Aorta (tissue), 5 donors: Measurements from ENCODE around the gene PHF11. TPM values are rescaled to one million over a fixed set of nuclear protein-coding genes. Genes with fewer than 3 reads are reported as not detected.

Source experiments
- ATAC-seq: fragments of 200-7000 bp; cut with Tn5 transposase; one replicate; pipeline ENCODE4 v1.9.1; 2022; ENCODE audit warnings: moderate library complexity; ENCODE audit not compliant: low FRiP score
- DNase-seq, 2 donors: peaks; one replicate each; pipeline ENCODE4 v3.0.0-alpha.2; 2020
- H3K27ac ChIP-seq, 2 donors: one replicate each; pipeline ENCODE4 v1.5.1; 2013; ENCODE audit warnings: low read length in 2 of 2, mild to moderate bottlenecking in 2 of 2, moderate library complexity in 2 of 2, control low read depth in 1 of 2, inconsistent platforms in 1 of 2, low read depth in 1 of 2
- H3K27me3 ChIP-seq, 2 donors: one replicate each; pipeline ENCODE4 v1.6.1; 2013; ENCODE audit warnings: control low read depth in 1 of 2, low read length in 1 of 2, mild to moderate bottlenecking in 1 of 2, moderate library complexity in 1 of 2; ENCODE audit not compliant: insufficient read depth in 2 of 2, control insufficient read depth in 1 of 2
- H3K36me3 ChIP-seq, 2 donors: one replicate each; pipeline ENCODE4 v1.6.1; 2013; ENCODE audit warnings: control low read depth in 1 of 2, low read length in 1 of 2, mild to moderate bottlenecking in 1 of 2; ENCODE audit not compliant: insufficient read depth in 2 of 2, control insufficient read depth in 1 of 2
- H3K4me1 ChIP-seq, 2 donors: one replicate each; pipeline ENCODE4 v1.6.1; 2013; ENCODE audit warnings: low read length in 2 of 2, control low read depth in 1 of 2, mild to moderate bottlenecking in 1 of 2, moderate library complexity in 1 of 2; ENCODE audit not compliant: insufficient read depth in 2 of 2, control insufficient read depth in 1 of 2
- H3K4me3 ChIP-seq, 2 donors: one replicate each; pipeline ENCODE4 v1.5.1; 2013; ENCODE audit warnings: low read length in 2 of 2, control low read depth in 1 of 2, mild to moderate bottlenecking in 1 of 2
- H3K9me3 ChIP-seq: one replicate; pipeline ENCODE4 v1.6.1; 2013; ENCODE audit warnings: mild to moderate bottlenecking, low read length; ENCODE audit not compliant: control insufficient read depth
- WGBS, 2 donors: extraction: QIAGEN DNeasy Blood & Tissue Kit; methylation state at CpG; one replicate each; pipeline ENCODE4 v1.1.7; 2013; 5-methylcytosine and 5-hydroxymethylcytosine counted together
- intact Hi-C, 2 donors: fragments of 100-400 bp; cut with DNase I; formaldehyde crosslinking; loops; one replicate each; pipeline versions ENCODE4 v1.14.2 to v1.15.0; 2022
- polyA plus RNA-seq, 2 donors: library from polyadenylated mRNA; stranded (reverse); fragments of 200-250 nt; gene quantifications; one replicate each; pipeline ENCODE4 v1.2.3, GENCODE V29; 2013
- total RNA-seq, 2 donors: library from RNA; stranded (reverse); fragmentation: NEBNext Ultra II Directional; extraction: Animal tissue kit (Norgen Biotek cat#: 25700); gene quantifications; one replicate each; pipeline ENCODE4 v1.2.1, GENCODE V29; 2021
- donor health status: healthy with polysubstance abuse.
- donor health status: Bipolar disorder and iron deficiency.
- donor health status: DM: no; HTN: no; CAD: no.
- donor health status: DM: no; HTN: no; CAD: no.
- donor health status: DM: yes; HTN: yes; CAD: no.

The PHF11 gene
- total and polyA plus RNA-seq, 4 donors = 29.9 to 96.7 (median 65.2) TPM

DNA sequence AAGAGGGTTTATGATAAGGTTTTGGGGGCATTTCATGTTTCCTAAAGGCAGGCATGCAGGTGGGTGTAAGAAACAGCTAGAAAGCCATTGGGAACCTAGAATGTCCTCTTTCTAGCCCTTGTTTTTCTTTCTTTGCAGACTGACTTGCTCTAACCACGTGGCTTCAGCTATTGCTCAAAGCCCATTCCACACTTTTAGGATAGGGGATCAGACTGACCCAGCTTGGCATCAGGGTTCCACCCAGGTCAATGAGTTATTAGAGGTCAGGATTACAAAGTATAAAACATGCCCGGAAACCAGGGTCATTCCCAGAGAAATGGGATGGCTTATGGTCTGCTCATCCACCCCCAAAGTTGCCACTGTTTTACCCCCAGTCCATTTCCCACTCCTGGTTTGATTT, 16.8 kb downstream of the PHF11 start:
- Histone ChIP-seq H3K36me3 (peaks cover 0 to 11% of the 10 kb centered on the region in 2 donors), H3K4me3 (no peak overlapping the region), H3K27me3 (no peaks in the 10 kb centered on the region), H3K9me3 (no peaks in the 10 kb centered on the region), H3K4me1 (no peaks in the 10 kb centered on the region), H3K27ac (no peak overlapping the region)
- intact Hi-C loops = no loop called here
- 86 to 92% methylated on average over 2 of the region's 2 CpGs for WGBS, 2 donors
- DNase-seq = no peak
- ATAC-seq = no peak

DNA sequence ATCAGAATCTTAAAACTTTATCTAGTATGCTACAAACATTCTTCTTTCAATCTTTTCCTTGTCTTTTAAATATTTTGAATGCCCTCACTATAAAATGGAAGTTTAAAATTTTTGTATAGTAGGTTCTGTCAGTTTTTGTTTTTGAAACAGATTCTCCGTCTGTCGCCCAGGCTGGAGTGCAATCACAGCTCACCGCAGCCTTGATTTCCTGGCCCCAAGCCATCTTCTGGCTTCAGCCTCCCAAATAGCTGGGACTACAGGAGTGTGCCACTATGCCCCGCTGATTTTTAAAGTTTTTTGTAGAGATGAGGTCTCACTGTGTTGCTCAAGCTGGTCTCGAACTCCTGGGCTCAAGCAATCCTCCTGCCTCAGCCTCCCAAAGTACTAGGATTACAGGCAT, 20.7 kb downstream of the PHF11 start:
- Histone ChIP-seq H3K27me3 (no peaks in the 10 kb centered on the region), H3K36me3 (peaks cover 0 to 11% of the 10 kb centered on the region in 2 donors), H3K27ac (no peak overlapping the region), H3K9me3 (no peaks in the 10 kb centered on the region), H3K4me1 (no peaks in the 10 kb centered on the region), H3K4me3 (no peak overlapping the region)
- 21 to 36% methylated on average over 5 of the region's 5 CpGs for WGBS, 2 donors
- DNase-seq (no peak), ATAC-seq (no peak)
- intact Hi-C loops = no loop called here

DNA sequence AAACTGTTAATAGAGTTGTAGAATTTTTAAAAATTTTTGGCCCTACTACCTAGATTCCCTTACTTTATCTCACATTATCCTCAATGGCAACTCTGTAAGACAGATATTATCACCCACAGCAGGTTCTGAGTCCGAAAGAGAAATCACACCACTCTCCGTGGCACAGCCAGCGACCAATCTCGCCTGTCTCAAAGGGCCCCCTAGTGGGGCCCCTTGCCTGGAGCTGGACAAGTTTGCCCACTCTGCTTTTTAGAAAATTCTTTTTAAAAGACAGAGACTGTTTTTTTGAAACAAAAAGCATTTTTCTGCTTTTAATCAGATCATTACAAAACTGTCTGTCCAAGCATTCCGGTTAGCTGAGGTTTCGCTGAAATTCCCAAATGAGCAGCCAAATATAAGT, 21.7 kb downstream of the PHF11 start:
- intact Hi-C loops = no loop called here
- no peak overlapping the region for H3K27ac ChIP-seq
- H3K27me3 ChIP-seq = no peaks in the 10 kb centered on the region
- H3K4me3 ChIP-seq = no peak overlapping the region
- no peaks in the 10 kb centered on the region for H3K4me1 ChIP-seq
- H3K36me3 ChIP-seq = peaks cover 0 to 11% of the 10 kb centered on the region in 2 donors
- ATAC-seq (no peak), DNase-seq (no peak)
- WGBS, 2 donors = 86% methylated on average over 6 of the region's 6 CpGs
- no peaks in the 10 kb centered on the region for H3K9me3 ChIP-seq

DNA sequence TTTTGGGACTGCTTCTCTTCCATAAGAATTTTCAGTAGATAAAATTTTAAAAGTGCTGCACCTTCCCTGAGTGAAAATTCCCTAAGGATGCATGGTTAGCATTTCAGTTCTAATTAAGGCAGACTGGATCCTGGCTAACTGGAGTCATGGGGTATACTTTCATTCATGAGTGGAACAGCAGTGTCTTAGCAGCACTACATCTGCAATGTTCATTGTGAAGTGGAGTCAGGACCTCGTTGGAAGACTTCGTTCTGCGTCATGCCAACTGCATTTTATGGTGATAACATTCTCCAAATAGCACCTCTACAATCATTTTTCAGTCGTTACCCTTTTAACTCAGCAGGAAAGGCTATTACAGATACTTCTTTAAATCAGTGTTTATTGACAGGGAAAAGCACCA, 25.5 kb downstream of the PHF11 start:
- Histone ChIP-seq H3K27me3 (no peaks in the 10 kb centered on the region), H3K4me3 (no peak overlapping the region), H3K9me3 (no peaks in the 10 kb centered on the region), H3K4me1 (no peaks in the 10 kb centered on the region), H3K27ac (no peak overlapping the region), H3K36me3 (peaks cover 0 to 7% of the 10 kb centered on the region in 2 donors)
- ATAC-seq = no peak
- 45 to 60% methylated on average over 4 of the region's 4 CpGs for WGBS, 2 donors
- intact Hi-C loops = no loop called here
- no peak for DNase-seq

DNA sequence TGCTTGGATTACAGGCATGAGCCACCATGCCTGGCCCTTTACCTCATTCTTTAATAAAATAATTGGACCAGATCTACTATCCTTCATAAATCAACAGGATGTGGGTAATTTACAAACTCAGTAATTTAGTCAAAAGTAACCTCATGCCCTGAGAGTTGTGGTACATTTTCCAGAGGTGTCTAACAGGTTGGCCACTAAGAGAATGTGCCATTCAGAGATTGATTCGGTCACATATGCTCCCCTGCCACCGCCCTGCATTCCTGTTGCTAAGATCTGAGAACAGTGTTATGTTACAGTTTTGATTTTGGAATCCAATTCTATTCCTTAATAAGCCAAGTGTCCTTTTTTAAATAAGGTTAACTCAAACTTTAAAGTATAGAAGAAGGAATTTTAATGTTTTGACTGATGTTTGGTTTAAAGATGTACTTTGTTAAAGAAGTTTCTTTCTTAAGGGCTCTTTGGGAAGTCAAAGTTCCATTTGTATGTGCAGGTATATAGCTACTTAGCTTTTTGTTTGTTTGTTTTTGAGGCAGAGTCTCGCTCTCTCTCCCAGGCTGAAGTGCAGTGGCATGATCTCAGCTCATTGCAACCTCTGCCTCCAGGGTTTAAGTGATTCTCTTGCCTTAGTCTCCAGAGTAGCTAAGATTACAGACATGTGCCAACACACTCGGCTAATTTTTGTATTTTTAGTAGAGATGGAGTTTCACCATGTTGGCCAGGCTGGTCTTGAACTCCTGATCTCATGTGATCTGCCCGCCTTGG, 29.2 kb downstream of the PHF11 start:
- 89 to 91% methylated on average over 5 of the region's 5 CpGs for WGBS, 2 donors
- no peaks in the 10 kb centered on the region for H3K27me3 ChIP-seq
- DNase-seq (no peak), ATAC-seq (no peak)
- no peaks in the 10 kb centered on the region for H3K4me1 ChIP-seq
- no peak overlapping the region for H3K27ac ChIP-seq
- peaks cover 0 to 7% of the 10 kb centered on the region in 2 donors for H3K36me3 ChIP-seq
- H3K9me3 ChIP-seq = no peaks in the 10 kb centered on the region
- intact Hi-C loops = no loop called here
- H3K4me3 ChIP-seq = no peak overlapping the region

DNA sequence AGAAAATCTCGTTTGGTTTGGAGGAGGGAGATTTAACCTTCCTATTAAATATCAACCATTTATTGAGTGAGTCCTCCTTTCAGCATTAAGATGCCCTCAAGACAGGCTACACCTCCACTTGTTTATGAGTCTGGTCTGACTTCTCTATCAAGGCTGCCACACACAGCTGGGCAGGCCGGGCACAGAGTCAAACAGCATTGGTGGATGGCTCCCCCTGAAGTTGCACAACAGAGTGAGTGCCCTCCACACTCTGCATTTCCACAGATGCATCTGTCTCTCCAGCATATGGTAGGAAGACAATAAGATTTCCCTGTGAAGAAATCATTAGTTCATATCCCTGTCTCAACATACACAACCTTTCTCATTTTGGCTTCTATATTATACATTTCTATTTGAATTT, 31.4 kb downstream of the PHF11 start:
- intact Hi-C loops = no loop called here
- no peak overlapping the region for H3K27ac ChIP-seq
- no peaks in the 10 kb centered on the region for H3K4me1 ChIP-seq
- H3K36me3 ChIP-seq = peaks cover 0 to 7% of the 10 kb centered on the region in 2 donors
- DNase-seq (no peak), ATAC-seq (no peak)
- no peaks in the 10 kb centered on the region for H3K27me3 ChIP-seq
- WGBS, 2 donors = 64 to 71% methylated on average over 2 of the region's 2 CpGs
- no peak overlapping the region for H3K4me3 ChIP-seq
- no peaks in the 10 kb centered on the region for H3K9me3 ChIP-seq

DNA sequence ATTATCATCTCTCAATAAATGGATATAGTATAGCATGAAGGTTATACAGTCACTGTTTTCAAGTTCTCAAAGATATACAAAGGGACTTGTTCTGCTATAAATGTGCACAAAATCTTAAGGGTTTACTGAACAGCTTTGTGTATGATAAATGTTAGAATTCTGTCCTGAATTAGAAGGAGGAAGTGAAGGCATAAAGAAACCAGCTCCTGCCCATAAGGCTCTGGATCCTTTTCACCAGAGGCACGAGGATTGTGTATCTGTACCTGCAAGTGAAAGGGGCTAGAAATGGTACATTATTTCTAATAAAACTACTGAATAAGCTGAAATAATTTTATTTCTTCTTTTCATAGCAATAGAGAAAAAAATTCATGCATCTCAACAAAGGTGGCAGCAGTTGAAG, 32.4 kb downstream of the PHF11 start:
- H3K9me3 ChIP-seq = no peaks in the 10 kb centered on the region
- peaks cover 0 to 7% of the 10 kb centered on the region in 2 donors for H3K36me3 ChIP-seq
- H3K4me3 ChIP-seq = no peak overlapping the region
- DNase-seq (no peak), ATAC-seq (no peak)
- WGBS, 2 donors = 80 to 83% methylated on average over 1 of the region's 1 CpG
- H3K27ac ChIP-seq = no peak overlapping the region
- intact Hi-C loops = no loop called here
- H3K4me1 ChIP-seq = no peaks in the 10 kb centered on the region
- H3K27me3 ChIP-seq = no peaks in the 10 kb centered on the region

DNA sequence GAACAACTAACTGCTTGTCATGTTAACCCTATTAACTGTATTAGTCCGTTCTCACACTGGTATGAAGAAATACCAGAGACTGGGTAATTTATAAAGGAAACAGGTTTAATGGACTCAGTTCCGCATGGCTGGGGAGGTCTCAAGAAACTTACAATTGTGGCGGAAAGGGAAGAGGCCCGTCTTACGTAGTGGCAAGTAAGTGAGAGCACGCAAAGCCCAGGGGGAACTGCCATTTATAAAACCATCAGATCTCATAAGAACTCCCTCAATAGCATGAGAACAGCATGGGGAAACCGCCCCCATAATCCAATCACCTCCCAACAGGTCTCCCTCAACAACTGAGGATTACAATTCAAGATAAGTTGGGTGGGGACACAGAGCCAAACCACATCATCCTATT, 34.7 kb downstream of the PHF11 start:
- WGBS, 2 donors = 88 to 89% methylated on average over 7 of the region's 7 CpGs
- Histone ChIP-seq H3K9me3 (no peaks in the 10 kb centered on the region), H3K27me3 (no peaks in the 10 kb centered on the region), H3K36me3 (no peaks in the 10 kb centered on the region), H3K27ac (no peak overlapping the region), H3K4me3 (no peak overlapping the region), H3K4me1 (no peaks in the 10 kb centered on the region)
- ATAC-seq (no peak), DNase-seq (no peak)
- intact Hi-C loops = no loop called here

DNA sequence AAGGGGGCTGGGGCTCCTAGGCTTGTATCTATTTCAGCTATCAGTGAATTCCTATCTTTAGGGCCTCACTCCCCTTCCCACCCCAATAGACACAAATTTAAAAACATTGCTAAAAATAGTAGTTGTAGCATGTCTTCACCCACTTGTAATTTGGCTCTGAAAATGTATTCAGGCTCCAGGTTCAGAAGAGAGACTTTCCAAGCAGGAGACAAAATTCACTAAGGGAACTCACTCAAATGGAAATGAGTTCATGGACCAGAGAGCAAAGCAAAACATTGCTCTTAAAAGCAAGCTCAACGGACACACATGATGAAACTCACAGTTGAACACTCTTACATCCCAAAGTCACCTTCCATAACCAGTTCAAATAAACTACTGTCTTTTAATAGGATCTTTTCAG, 36.8 kb downstream of the PHF11 start:
- no peaks in the 10 kb centered on the region for H3K27me3 ChIP-seq
- H3K27ac ChIP-seq = no peak overlapping the region
- 36 to 38% methylated on average over 1 of the region's 1 CpG for WGBS, 2 donors
- no peak for DNase-seq
- H3K9me3 ChIP-seq = no peaks in the 10 kb centered on the region
- no peak for ATAC-seq
- intact Hi-C loops = no loop called here
- peaks cover 0 to 1% of the 10 kb centered on the region in 2 donors for H3K36me3 ChIP-seq
- no peak overlapping the region for H3K4me3 ChIP-seq
- no peaks in the 10 kb centered on the region for H3K4me1 ChIP-seq
